GM23338 (cell line): Measurements from ENCODE around the gene WBP2NL.

Source experiments
- CTCF ChIP-seq, 2 experiments: fragments of 200-600 bp in 1 of 2; sonication (generic) in 1 of 2; conservative IDR thresholded peaks; 2 replicates each; pipeline versions ENCODE4 v1.5.1 to v1.6.1; 2016 to 2017; ENCODE audit warnings: antibody characterized with exemption in 2 of 2, low read depth in 2 of 2, mild to moderate bottlenecking in 2 of 2, moderate library complexity in 1 of 2
- POLR2AphosphoS5 ChIP-seq: IDR thresholded peaks from 2 replicates; pipeline ENCODE4 v1.6.1; 2016; ENCODE audit warnings: antibody characterized with exemption, low read depth
- REST ChIP-seq: IDR thresholded peaks from one replicate; pipeline ENCODE4 v1.6.1; 2018; ENCODE audit warnings: antibody characterized with exemption; ENCODE audit not compliant: unreplicated experiment

GRCh38 chr22:41979423-41980250 is 19.0 kb upstream of the WBP2NL start:
- TF ChIP-seq CTCF (conservative IDR thresholded peaks at IDR 0.05; ENCODE audit: low read depth in 2 of 2) (no peak), POLR2AphosphoS5 (no peak), REST (no peak)
